Endothelial cell (in vitro differentiated cells): Measurements from ENCODE around the gene MORN3. TPM values are rescaled to one million over a fixed set of nuclear protein-coding genes. Genes with fewer than 3 reads are reported as not detected.

Experiments
- DNase-seq: peaks from one replicate; pipeline ENCODE4 v3.0.0; 2021; ENCODE audit warnings: low spot score
- H3K27ac Mint-ChIP-seq: one replicate; pipeline ENCODE4 v1.8.0; 2021; ENCODE audit warnings: mixed read lengths, inconsistent platforms; ENCODE audit not compliant: unreplicated experiment
- H3K27me3 Mint-ChIP-seq: one replicate; pipeline ENCODE4 v1.8.0; 2021; ENCODE audit warnings: mild to moderate bottlenecking, moderate library complexity, mixed read lengths, inconsistent platforms; ENCODE audit not compliant: unreplicated experiment
- H3K36me3 Mint-ChIP-seq: one replicate; pipeline ENCODE4 v1.8.0; 2021; ENCODE audit warnings: mild to moderate bottlenecking, low read depth, mixed read lengths, inconsistent platforms; ENCODE audit not compliant: unreplicated experiment
- H3K4me1 Mint-ChIP-seq: one replicate; pipeline ENCODE4 v1.8.0; 2021; ENCODE audit warnings: mild to moderate bottlenecking, mixed read lengths, inconsistent platforms; ENCODE audit not compliant: unreplicated experiment
- H3K4me3 Mint-ChIP-seq: one replicate; pipeline ENCODE4 v1.8.0; 2021; ENCODE audit warnings: mild to moderate bottlenecking, mixed read lengths, inconsistent platforms; ENCODE audit not compliant: unreplicated experiment
- H3K9me3 Mint-ChIP-seq: one replicate; pipeline ENCODE4 v1.8.0; 2021; ENCODE audit warnings: mixed read lengths, inconsistent platforms; ENCODE audit not compliant: unreplicated experiment
- total RNA-seq: library from RNA; stranded (reverse); fragmentation: NEBNext Ultra II Directional; extraction: Animal tissue kit (Norgen Biotek cat#: 25700); gene quantifications from one replicate; pipeline ENCODE4 v1.2.1, GENCODE V29; 2021; ENCODE audit not compliant: unreplicated experiment
- TF ChIP-seq, protein P1 (sequence below): fragments of 200-600 bp; sonication (generic); IDR thresholded peaks from one replicate; pipeline ENCODE4 v1.5.0; 2021; ENCODE audit warnings: antibody characterized with exemption; ENCODE audit not compliant: unreplicated experiment

MORN3 gene
- total RNA-seq, 1 donor from 2014 or later, result 1.2 TPM

DNA sequence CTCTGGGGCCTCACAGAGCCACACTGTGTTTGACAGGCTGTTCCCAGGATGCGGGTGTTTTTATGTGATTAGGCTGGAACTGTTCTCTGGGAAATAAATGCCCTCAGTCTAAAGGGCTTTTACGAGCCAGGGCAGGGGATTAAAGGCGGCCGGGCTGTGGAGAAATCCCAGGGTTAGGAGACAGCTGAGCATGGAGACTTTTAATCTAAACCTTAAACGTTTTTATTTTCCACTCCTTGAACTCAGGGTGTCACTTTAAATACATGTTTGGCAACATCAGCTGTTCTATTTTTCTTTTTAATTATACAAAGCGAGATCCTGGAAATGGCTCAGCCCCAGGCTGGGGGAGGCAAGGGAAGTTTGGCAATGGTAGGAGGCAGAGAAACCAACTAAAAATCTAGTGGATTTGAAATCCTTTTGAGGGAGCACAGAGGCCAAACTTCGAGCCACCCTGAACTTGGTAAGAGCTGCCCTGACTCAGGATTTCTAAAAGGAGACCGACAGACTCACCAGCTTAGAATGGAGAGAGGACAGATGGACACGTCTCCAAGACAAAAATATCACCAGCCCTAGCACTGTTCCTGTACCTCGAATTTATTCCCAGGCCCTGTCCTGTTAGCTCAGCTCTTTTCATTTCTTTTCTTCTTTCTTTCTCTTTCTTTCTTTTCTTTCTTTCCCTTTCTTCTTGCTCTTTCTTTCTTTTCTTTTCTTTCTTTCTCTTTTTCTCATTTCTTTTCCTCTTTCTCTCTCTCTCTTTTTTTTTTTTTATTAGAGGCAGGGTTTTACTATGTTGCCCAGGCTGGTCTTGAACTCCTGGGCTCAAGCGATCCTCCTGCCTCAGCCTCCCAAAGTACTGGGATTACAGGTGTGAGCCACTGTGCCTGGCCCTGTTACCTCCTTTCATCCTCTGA, 59.0 kb downstream of the MORN3 start:
- Mint-ChIP-seq H3K9me3 (no peaks in the 10 kb centered on the region), H3K4me1 (no peaks in the 10 kb centered on the region), H3K27me3 (peaks cover 2% of the 10 kb centered on the region), H3K4me3 (no peak overlapping the region), H3K27ac (peak overlapping the region; percentile 9), H3K36me3 (no peaks in the 10 kb centered on the region)
- DNase-seq, result no peak
- TF ChIP-seq, protein P1, sequence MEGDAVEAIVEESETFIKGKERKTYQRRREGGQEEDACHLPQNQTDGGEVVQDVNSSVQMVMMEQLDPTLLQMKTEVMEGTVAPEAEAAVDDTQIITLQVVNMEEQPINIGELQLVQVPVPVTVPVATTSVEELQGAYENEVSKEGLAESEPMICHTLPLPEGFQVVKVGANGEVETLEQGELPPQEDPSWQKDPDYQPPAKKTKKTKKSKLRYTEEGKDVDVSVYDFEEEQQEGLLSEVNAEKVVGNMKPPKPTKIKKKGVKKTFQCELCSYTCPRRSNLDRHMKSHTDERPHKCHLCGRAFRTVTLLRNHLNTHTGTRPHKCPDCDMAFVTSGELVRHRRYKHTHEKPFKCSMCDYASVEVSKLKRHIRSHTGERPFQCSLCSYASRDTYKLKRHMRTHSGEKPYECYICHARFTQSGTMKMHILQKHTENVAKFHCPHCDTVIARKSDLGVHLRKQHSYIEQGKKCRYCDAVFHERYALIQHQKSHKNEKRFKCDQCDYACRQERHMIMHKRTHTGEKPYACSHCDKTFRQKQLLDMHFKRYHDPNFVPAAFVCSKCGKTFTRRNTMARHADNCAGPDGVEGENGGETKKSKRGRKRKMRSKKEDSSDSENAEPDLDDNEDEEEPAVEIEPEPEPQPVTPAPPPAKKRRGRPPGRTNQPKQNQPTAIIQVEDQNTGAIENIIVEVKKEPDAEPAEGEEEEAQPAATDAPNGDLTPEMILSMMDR, result no peak

DNA sequence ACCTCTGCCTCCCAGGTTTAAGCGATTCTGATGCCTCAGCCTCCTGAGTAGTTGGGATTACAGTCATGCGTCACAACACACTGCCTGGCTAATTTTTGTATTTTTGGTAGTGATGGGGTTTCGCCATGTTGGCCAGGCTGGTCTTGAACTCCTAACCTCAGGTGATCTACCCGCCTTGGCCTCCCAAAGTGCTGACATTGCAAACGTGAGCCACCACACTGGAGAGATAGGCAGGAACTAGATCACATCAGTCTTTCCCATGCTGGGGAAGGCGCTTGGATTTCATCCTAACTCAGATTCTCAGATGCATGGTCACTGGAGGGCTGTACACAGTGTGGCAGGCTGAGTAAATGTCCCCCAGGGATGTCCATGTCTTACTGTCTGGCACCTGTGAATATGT, 61.2 kb downstream of the MORN3 start:
- Mint-ChIP-seq H3K4me3 (no peak overlapping the region), H3K27ac (no peak overlapping the region), H3K27me3 (peaks cover 4% of the 10 kb centered on the region), H3K9me3 (no peaks in the 10 kb centered on the region), H3K4me1 (no peaks in the 10 kb centered on the region), H3K36me3 (no peaks in the 10 kb centered on the region)
- TF ChIP-seq, protein P1, result no peak
- no peak for DNase-seq

DNA sequence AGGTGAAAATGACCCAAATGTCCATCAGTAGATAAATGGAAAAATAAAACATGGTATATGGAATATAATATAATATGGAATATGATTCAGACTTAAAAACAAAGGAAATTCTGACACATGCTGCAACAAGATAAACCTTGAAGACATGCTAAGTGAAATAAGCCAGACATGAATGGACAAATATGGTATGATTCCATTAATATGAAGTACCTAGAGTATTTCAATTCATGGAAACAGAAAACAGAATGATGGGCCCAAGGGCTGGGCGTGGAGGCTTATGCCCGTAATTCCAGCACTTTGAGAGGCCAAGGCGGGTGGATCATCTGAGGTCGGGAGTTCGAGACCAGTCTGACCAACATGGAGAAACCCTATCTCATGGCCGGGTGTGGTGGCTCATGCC, 65.9 kb downstream of the MORN3 start:
- H3K27ac Mint-ChIP-seq, result no peak overlapping the region

DNA sequence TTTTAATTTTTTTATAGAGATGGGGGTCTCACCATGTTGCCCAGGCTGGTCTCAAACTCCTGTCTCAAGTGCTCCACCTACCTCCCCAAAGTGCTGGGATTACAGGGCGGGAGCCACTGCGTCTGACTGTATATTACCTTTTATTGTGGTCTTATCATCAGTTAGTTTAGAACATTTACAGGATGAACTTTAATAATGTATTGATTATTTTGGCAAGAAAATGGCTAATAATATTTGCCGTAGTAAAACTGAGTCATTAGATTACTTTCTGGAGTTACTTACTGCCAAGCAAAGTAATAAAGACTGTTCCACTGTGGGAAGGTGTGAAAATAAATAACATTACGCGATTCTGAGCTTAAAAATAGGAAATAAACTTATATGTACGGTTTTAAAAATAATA, 66.7 kb downstream of the MORN3 start:
- Mint-ChIP-seq H3K4me1 (no peaks in the 10 kb centered on the region), H3K9me3 (no peaks in the 10 kb centered on the region), H3K27me3 (peaks cover 2% of the 10 kb centered on the region), H3K36me3 (no peaks in the 10 kb centered on the region), H3K4me3 (no peak overlapping the region), H3K27ac (no peak overlapping the region)
- TF ChIP-seq, protein P1, result no peak
- DNase-seq, result no peak

More for the DNA sequence above, 65.9 kb downstream of the MORN3 start:
- Mint-ChIP-seq H3K4me3 (no peak overlapping the region), H3K27me3 (peaks cover 2% of the 10 kb centered on the region), H3K9me3 (no peaks in the 10 kb centered on the region), H3K36me3 (no peaks in the 10 kb centered on the region), H3K4me1 (no peaks in the 10 kb centered on the region)
- DNase-seq, result no peak
- TF ChIP-seq, protein P1, result no peak

DNA sequence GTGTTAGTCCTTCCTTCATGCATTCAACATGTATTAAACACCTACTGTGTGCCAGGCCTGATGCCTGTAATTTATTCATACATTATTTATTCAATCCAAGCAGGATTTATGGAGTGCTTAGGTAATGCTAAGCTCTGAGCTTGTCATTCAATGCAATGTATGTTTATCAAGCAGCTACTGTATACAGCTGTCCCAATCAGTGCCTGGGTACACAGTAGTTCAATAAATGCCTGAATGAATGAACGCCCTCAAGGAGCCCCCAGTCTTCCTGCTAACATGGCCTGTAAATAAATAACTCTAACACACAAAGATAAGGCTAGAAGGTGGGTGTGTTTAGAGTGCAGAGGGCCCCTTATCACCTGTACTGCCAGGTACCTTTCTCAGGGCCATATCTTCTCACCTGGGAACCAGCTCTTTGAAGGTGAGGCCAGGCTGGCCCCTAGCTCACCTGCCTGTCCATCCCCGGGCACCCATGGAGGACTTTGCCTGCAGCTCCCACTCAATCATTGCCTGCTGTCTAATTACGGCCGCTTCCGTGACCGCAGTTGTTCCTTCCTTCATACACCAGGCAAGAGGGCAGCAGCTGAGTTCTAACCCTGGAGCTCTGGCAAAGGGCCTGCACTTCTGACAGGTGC, 68.6 kb downstream of the MORN3 start:
- H3K4me1 Mint-ChIP-seq, result no peaks in the 10 kb centered on the region
- H3K27me3 Mint-ChIP-seq, result peaks cover 2% of the 10 kb centered on the region
- no peaks in the 10 kb centered on the region for H3K9me3 Mint-ChIP-seq
- no peaks in the 10 kb centered on the region for H3K36me3 Mint-ChIP-seq
- no peak overlapping the region for H3K27ac Mint-ChIP-seq
- TF ChIP-seq, protein P1, result no peak
- DNase-seq, result no peak
- H3K4me3 Mint-ChIP-seq, result no peak overlapping the region
